K562 (cell line): ENCODE measurements around the gene ATP1A2. TPM values are rescaled to one million over a fixed set of nuclear protein-coding genes. Genes with fewer than 3 reads are reported as not detected.

Source experiments
- ARNT ChIP-seq, 2 experiments: fragments of 450-650 bp; IDR thresholded peaks; 2 replicates each; pipeline ENCODE4 v1.6.1; 2016; ENCODE audit warnings: mild to moderate bottlenecking in 1 of 2
- BACH1 ChIP-seq: fragments of 200-800 bp; sonication (Bioruptor generic); IDR thresholded peaks from 2 replicates; pipeline ENCODE4 v1.6.1; 2016; ENCODE audit warnings: missing genetic modification characterization, missing compliant biosample characterization
- CBFA2T3 ChIP-seq: fragments of 450-650 bp; IDR thresholded peaks from 2 replicates; pipeline ENCODE4 v1.6.1; 2017
- COPS2 ChIP-seq: fragments of 450-650 bp; conservative IDR thresholded peaks from 2 replicates; pipeline ENCODE4 v1.6.1; 2016; ENCODE audit warnings: mild to moderate bottlenecking, moderate library complexity
- CREB3L1 ChIP-seq: fragments of 450-650 bp; IDR thresholded peaks from 2 replicates; pipeline ENCODE4 v1.6.1; 2014; ENCODE audit warnings: low read depth, mild to moderate bottlenecking, moderate library complexity, borderline replicate concordance
- HINFP ChIP-seq: fragments of 450-650 bp; conservative IDR thresholded peaks from 2 replicates; pipeline ENCODE4 v1.6.1; 2016; ENCODE audit warnings: missing genetic modification characterization, low read depth, mild to moderate bottlenecking, control low read depth, missing compliant biosample characterization
- OTX1 ChIP-seq: fragments of 450-650 bp; formaldehyde crosslinking; IDR thresholded peaks from 2 replicates; pipeline ENCODE4 v1.4.0; 2022; ENCODE audit warnings: mild to moderate bottlenecking
- PRMT5 ChIP-seq: sonication (generic); formaldehyde crosslinking; IDR thresholded peaks from 2 replicates; pipeline ENCODE4 v1.5.0; 2020; ENCODE audit warnings: missing genetic modification reagents
- ZNF175 ChIP-seq: fragments of 200-800 bp; sonication (Bioruptor generic); IDR thresholded peaks from 2 replicates; pipeline ENCODE4 v1.6.1; 2016; ENCODE audit warnings: low read depth, mild to moderate bottlenecking, missing genetic modification characterization, missing compliant biosample characterization
- ZNF23 ChIP-seq: fragments of 250-450 bp; sonication (Bioruptor Pico); IDR thresholded peaks from 2 replicates; pipeline ENCODE4 v1.4.0; 2020; ENCODE audit warnings: mild to moderate bottlenecking
- ZNF512 ChIP-seq: IDR thresholded peaks from 2 replicates; pipeline ENCODE4 v1.6.1; 2016; ENCODE audit warnings: missing genetic modification characterization, missing compliant biosample characterization
- ZNF79 ChIP-seq: fragments of 250-450 bp; sonication (Bioruptor Pico); IDR thresholded peaks from 2 replicates; pipeline ENCODE4 v1.4.0; 2020; ENCODE audit warnings: low read depth, mild to moderate bottlenecking, moderate library complexity
- polyA plus RNA-seq, 8 experiments: library from polyadenylated mRNA; depleted of rRNA in 4 of 8; stranded (reverse) in 5 of 8; unstranded in 3 of 8; fragments of >200 nt; fragmentation: Nextera tagmentation in 2 of 8; fragmentation: Illumina TruSeq in 1 of 8; extraction: Ambion mirVana in 2 of 8; extraction: Trizol in 1 of 8; gene quantifications; 2 replicates each; pipeline versions ENCODE4 v1.2.1 to v1.2.3, GENCODE V29; 2011 to 2014; ENCODE audit warnings: inconsistent platforms in 1 of 8, missing spikeins in 1 of 8
- total RNA-seq, 7 experiments: library from RNA; depleted of rRNA in 6 of 7; stranded (reverse); fragments of >200 nt in 6 of 7; fragmentation: Illumina TruSeq in 2 of 7; extraction: Trizol in 2 of 7; gene quantifications; 2 replicates each; pipeline versions ENCODE4 v1.2.1 to v1.2.3, GENCODE V29; 2011 to 2021; ENCODE audit warnings: low replicate concordance in 1 of 7

The ATP1A2 gene
- total and polyA plus RNA-seq, 9 of the 15 experiments (the other 6 are each of a cell fraction or from before 2014, with no cell fraction given): 0.04 to 0.11 (median 0.09) TPM; not detected in 6

DNA sequence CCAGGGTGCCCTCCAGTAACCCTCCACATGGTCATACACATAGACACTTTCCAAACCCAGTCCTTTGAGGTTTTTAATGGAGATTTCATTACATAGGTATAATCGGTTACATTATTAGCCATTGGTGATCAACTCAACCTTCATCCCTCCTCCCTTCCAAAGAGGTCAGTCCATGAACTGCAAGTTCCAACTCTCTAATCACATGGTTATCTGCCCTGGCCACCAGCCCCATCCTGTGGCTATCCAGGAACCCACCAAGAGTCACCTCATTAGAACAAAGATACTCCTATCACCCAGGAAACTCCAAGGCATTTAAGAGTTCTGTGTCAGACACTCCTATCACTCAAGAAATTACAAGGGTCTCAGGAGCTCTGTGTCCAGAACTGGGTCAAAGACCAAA, 48.1 kb downstream of the ATP1A2 start (continued):
- TF ChIP-seq HINFP (tag): no peak
- TF ChIP-seq CREB3L1: no peak
- no peak for TF ChIP-seq COPS2
- no peak for TF ChIP-seq OTX1 (CRISPR knock-in tag)
- TF ChIP-seq CBFA2T3: 0 out of 2 replicates have a peak, but pooled peaks have one; percentile 12
- TF ChIP-seq PRMT5 (CRISPR knock-in tag): no peak
- TF ChIP-seq ZNF23 (CRISPR knock-in tag): no peak
- TF ChIP-seq ZNF79 (CRISPR knock-in tag): no peak
- no peak for TF ChIP-seq ZNF175 (CRISPR knock-in tag)
- no peak for TF ChIP-seq BACH1
- TF ChIP-seq ZNF512: no peak
- no peak for TF ChIP-seq ARNT (IDR thresholded peaks at IDR 0.05)
